GM10248 (cell line): Measurements from ENCODE around the gene PRAC1.

Experiments used
- CTCF ChIA-PET: fragments of 300-600 bp; sonication (Branson Sonifier 250); formaldehyde crosslinking; extraction: SDS; loops from one replicate; lab custom pipeline; 2021; ENCODE audit warnings: antibody characterized with exemption; lab: Yijun Ruan, JAX
- POLR2A ChIA-PET: fragments of 350-650 bp; sonication (Branson Sonifier 250); formaldehyde crosslinking; extraction: SDS; loops from one replicate; lab custom pipeline; 2020; ENCODE audit warnings: antibody characterized with exemption; lab: Yijun Ruan, JAX
- DNase-seq: peaks from one replicate; pipeline ENCODE4 v3.0.0; 2012; ENCODE audit errors: extremely low spot score
- TF ChIP-seq, protein P1 (sequence below): IDR thresholded peaks from 2 replicates; pipeline ENCODE4 v1.5.1; 2012; ENCODE audit warnings: mild to moderate bottlenecking, low read depth; ENCODE audit errors: extremely low read depth, missing control alignments, control extremely low read depth

PRAC1 gene

GRCh38 chr17:48759288-48759687 is 37.0 kb upstream of the PRAC1 start:
- ChIA-PET CTCF (interaction anchor here (1.4 kb wide), 1 partner anchor 125 kb away, joined by 3 read pairs; no protein-coding TSS in a partner anchor), POLR2A (no interaction called here)
- TF ChIP-seq, protein P1, sequence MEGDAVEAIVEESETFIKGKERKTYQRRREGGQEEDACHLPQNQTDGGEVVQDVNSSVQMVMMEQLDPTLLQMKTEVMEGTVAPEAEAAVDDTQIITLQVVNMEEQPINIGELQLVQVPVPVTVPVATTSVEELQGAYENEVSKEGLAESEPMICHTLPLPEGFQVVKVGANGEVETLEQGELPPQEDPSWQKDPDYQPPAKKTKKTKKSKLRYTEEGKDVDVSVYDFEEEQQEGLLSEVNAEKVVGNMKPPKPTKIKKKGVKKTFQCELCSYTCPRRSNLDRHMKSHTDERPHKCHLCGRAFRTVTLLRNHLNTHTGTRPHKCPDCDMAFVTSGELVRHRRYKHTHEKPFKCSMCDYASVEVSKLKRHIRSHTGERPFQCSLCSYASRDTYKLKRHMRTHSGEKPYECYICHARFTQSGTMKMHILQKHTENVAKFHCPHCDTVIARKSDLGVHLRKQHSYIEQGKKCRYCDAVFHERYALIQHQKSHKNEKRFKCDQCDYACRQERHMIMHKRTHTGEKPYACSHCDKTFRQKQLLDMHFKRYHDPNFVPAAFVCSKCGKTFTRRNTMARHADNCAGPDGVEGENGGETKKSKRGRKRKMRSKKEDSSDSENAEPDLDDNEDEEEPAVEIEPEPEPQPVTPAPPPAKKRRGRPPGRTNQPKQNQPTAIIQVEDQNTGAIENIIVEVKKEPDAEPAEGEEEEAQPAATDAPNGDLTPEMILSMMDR, result no peak
- no peak for DNase-seq

GRCh38 chr17:48757524-48757961 is 35.2 kb upstream of the PRAC1 start:
- TF ChIP-seq, protein P1, result no peak
- CTCF ChIA-PET, result interaction anchor here (0.9 to 1.4 kb wide), 4 partner anchors 25 to 127 kb away, joined by 3 to 4 read pairs (median 4); no protein-coding TSS in a partner anchor
- DNase-seq, result no peak

DNA sequence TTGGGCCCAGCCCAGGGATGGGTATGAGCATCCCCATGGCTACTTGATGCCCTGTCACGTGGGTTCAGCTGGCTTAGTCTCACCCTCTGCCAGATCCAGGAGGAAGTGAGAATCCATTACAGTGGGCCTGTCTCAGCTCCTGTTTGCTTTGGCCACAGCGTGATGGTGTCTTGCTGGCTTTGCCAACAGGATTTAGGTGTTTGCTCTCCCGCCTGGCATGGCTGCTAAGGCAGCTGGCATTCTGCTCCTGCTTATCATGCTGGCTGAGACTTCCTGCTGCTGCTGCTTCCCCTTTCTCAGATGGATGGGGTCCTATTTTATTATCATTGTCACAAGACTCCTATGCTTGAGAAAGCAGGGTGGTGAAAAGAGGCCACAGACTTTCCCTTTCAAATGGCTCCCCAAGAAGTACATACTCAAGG is 34.5 kb upstream of the PRAC1 start:
- POLR2A ChIA-PET, result no interaction called here
- CTCF ChIA-PET, result interaction anchor here (1.1 to 1.7 kb wide), 4 partner anchors 12 to 85 kb away, joined by 3 to 5 read pairs (median 4); no protein-coding TSS in a partner anchor
- DNase-seq, result no peak
- TF ChIP-seq, protein P1, result no peak

More at GRCh38 chr17:48757524-48757961, 35.2 kb upstream of the PRAC1 start:
- POLR2A ChIA-PET, result no interaction called here

DNA sequence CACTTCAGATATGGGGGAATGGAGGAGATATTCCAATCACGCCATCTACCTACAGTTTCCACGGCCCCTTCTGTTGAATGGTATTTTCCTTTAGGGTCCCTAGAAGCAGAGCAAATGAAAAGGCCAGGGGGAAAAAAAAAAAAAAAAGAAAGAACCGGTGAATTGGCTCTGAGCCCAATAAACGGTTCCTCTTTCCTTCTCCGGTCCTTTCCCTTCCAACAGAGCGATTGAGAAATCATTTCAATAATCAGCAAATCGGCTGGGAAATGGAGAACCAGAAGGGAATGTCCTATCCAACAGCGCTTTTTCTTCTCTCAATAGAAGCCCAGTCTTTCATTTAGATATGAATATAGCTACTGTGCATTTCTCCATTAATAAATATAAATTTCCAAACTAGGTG is 33.0 kb upstream of the PRAC1 start:
- TF ChIP-seq, protein P1, result no peak
- CTCF ChIA-PET, result interaction anchor here (1.3 to 1.7 kb wide), 5 partner anchors 10 to 84 kb away, joined by 3 to 5 read pairs (median 4); partner anchors contain the start of gene PRAC2
- POLR2A ChIA-PET, result no interaction called here
- no peak for DNase-seq

DNA sequence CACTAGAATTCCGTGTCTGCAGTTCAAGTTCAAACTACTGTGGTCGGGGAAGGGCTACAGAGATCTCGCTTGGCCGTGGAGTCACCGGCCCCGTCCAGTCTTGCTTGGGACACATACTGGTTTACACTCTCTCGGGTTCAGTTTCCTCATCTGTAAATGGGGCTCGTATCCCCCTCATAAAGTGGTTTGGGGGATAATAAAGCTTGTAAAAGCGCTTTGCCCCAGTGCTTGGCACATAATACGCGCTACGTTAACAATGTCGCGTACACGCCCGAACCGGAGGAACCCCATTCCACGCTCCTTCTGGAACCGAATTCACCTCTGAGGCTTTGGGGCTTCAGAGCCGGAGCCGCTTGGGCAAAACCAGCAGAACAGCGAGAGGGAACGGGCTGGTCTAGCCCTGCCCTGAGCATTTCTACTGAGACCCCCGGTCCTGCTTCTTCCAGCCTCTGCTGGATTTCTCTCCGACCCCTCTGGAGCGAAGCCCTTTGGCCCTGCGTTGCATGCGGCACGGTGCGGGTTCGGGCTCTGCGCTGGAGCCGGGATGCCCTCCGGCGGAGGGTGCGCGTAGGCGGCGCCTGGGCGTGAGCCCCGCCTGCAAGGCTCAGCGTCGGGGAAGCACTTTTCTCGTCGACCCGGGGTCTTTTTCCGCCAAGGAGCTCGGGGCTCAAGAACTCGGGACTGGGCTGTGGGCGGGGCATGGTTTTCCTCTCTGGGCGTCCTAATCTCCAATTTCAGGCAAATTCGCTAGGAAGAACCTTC is 32.4 kb upstream of the PRAC1 start:
- ChIA-PET CTCF (interaction anchor here (1.3 to 1.5 kb wide), 2 partner anchors 9 to 31 kb away, joined by 3 to 4 read pairs; partner anchors contain the start of gene PRAC2), POLR2A (no interaction called here)
- DNase-seq, result no peak
- TF ChIP-seq, protein P1, result no peak

DNA sequence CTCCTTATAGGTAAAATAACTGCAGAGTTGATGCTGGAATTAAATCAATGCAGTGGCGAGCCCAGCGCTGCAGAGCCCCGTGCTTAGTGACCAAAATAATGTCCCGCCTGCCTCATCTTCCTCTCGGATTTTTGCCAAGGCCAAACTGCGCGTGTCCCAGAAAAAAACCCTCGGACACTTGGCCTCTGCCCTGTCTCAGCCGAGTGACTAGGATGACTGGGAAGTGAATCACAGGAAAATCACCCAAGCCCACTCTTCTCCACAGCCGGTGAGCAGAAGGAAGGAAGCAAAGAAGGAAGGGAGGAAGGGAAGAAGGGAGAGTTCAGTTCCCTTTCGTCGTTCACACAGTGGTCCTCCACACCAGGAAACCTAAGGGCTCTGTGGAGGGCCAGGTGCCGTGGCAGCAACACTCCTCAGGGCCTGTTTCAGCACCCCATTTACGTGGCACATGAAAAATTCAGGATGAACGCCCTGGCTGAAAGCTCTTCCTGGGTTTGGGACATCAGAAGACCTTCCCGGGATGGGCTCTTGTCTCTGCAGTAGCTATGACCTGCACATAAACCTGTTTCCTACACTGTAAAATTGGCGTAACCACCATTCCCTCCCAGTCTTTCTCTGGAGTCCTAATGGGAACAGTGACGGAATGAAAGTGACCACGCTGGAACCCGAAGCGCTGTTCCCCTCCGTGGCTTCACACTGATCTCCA is 31.6 kb upstream of the PRAC1 start:
- CTCF ChIA-PET, result interaction anchor here (0.8 to 1.5 kb wide), 2 partner anchors 9 to 30 kb away, joined by 3 read pairs; no protein-coding TSS in a partner anchor
- POLR2A ChIA-PET, result no interaction called here
- TF ChIP-seq, protein P1, result no peak
- no peak for DNase-seq
